IPS-NIHi7 (cell line): Measurements from ENCODE around the gene IL12RB1.
A peak's percentile ranks its signal among the peaks of the same experiment; 100 is the strongest.
"Not testable (repeated sequence)": the region's sequence is repeated elsewhere in the genome, so short reads cannot be mapped to it uniquely, and the experiment has no call there.

ENCODE experiments used
- DNase-seq: peaks from one replicate; pipeline ENCODE4 v3.0.0; 2012; ENCODE audit warnings: mixed read lengths; ENCODE audit errors: extremely low spot score

IL12RB1 gene

GRCh38 chr19:18112989-18113478, 26.3 kb upstream of the IL12RB1 start:
- peak; percentile 85 for DNase-seq

GRCh38 chr19:18110609-18111232, 24.0 kb upstream of the IL12RB1 start:
- no peak for DNase-seq

GRCh38 chr19:18109733-18110608, 23.2 kb upstream of the IL12RB1 start:
- peak; percentile 57 for DNase-seq

GRCh38 chr19:18109341-18109732, 22.6 kb upstream of the IL12RB1 start:
- no peak for DNase-seq

GRCh38 chr19:18108897-18109296, 22.2 kb upstream of the IL12RB1 start:
- DNase-seq: no peak

- no peak for DNase-seq
These were observed 20.5 kb upstream of the IL12RB1 start for GRCh38 chr19:18107235-18107634.

- DNase-seq: not testable (repeated sequence)
These were observed 18.5 kb upstream of the IL12RB1 start for GRCh38 chr19:18105259-18105658.

- no peak for DNase-seq
These were observed 18.0 kb upstream of the IL12RB1 start for GRCh38 chr19:18104793-18105131.

GRCh38 chr19:18102916-18103542, 16.3 kb upstream of the IL12RB1 start:
- no peak for DNase-seq

GRCh38 chr19:18101268-18101667, 14.5 kb upstream of the IL12RB1 start:
- no peak for DNase-seq

GRCh38 chr19:18100710-18101109, 14.0 kb upstream of the IL12RB1 start:
- peak; percentile 81 for DNase-seq

GRCh38 chr19:18099623-18099995, 12.9 kb upstream of the IL12RB1 start:
- no peak for DNase-seq

GRCh38 chr19:18098891-18099622, 12.3 kb upstream of the IL12RB1 start:
- no peak for DNase-seq

- DNase-seq: no peak
These were observed 11.5 kb upstream of the IL12RB1 start for GRCh38 chr19:18097993-18098890.

- DNase-seq: peak; percentile 98
These were observed 10.7 kb upstream of the IL12RB1 start, which contains the start of gene MAST3 for GRCh38 chr19:18097217-18097992. Gene MAST3 (plus strand): TSS chr19:18097778. CDS start chr19:18097793, 15 bp downstream.

- DNase-seq: no peak
These were observed 9.5 kb upstream of the IL12RB1 start for GRCh38 chr19:18096258-18096657.

GRCh38 chr19:18093439-18094161, 6.9 kb upstream of the IL12RB1 start:
- peak; percentile 53 for DNase-seq

- no peak for DNase-seq
These were observed 4.5 kb upstream of the IL12RB1 start for GRCh38 chr19:18091217-18091608.

GRCh38 chr19:18090545-18091216, 3.9 kb upstream of the IL12RB1 start:
- no peak for DNase-seq
